HG03175 (cell line): Measurements from ENCODE around the gene SLC6A4.
"Not testable (repeated sequence)": the region's sequence is repeated elsewhere in the genome, so short reads cannot be mapped to it uniquely, and the experiment has no call there.

Experiments
- ATAC-seq: cut with Tn5 transposase; IDR thresholded peaks from one replicate; pipeline ENCODE4 v1.9.1; 2021; ENCODE audit warnings: mild to moderate bottlenecking, moderate library complexity; ENCODE audit not compliant: unreplicated experiment

SLC6A4 gene

DNA sequence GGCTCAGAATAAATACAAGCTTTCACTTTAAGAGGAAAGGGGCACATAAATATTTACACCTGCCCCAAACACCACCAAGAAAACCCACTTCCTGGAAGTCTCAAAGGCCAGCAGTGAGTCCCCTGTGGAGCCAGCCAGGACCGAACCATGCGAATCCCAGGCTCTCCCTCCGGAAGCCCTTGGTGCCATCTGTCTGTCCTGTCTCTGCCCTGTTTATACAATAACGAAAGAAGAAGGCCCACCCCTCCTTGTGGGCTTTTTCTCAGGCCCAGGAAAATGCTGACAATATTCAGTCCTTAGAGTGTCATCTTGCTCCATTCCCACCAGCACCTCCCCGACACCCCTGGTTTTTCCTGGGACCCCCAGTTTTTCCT, 3.6 kb upstream of the SLC6A4 start:
- no peak for ATAC-seq

DNA sequence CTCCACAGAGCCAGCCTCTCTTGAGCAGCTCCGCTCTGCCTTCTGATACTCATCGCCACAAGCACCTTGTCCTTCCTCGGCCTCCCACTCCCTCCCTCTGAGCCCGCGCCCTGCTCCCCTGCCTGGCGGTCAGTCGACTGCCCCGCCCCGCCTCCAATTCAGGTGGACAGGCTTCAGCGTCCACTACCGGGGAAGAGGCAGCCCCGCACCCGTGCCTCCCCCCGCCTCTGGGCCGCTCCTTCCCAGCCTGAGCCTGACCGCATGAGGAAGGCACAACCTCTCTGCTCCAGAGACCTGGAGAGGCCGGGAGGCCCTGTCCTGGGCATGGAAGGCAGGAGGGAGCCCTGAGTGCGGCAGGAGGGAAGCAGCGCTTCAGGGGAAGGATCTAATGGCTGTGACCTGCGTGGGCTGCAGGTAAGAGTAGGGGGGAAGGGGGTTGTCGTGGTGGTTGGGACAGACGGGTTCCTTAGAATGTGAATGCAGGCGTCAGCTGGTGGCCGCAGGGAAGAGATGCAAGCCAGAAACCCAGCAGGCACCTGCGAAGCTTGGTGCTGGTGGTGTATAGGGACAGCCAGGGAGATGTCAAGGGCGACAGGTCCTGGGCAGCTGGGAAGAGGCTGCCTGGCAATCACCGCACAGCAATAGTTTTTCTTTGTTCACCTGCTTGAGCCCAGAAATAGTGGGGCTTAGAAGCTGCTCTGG, 3.0 kb upstream of the SLC6A4 start:
- no peak for ATAC-seq

DNA sequence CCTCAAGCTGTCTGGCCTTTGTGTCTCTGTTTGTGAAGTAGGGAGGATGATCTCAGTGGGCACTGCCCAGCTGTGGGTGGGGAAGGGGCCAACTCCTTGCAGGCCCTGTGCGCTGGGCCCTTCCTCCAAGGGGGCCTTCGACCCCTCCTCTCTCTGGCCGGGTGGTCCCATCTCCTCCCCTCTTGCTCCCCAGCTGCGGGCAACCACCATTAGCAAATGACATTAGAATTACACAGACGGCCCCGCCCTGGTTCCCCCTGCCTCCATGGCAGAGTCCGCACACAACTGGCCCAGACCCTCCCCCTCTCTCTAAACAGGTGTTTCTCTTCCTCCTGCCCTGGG, 2.5 kb upstream of the SLC6A4 start:
- no peak for ATAC-seq

DNA sequence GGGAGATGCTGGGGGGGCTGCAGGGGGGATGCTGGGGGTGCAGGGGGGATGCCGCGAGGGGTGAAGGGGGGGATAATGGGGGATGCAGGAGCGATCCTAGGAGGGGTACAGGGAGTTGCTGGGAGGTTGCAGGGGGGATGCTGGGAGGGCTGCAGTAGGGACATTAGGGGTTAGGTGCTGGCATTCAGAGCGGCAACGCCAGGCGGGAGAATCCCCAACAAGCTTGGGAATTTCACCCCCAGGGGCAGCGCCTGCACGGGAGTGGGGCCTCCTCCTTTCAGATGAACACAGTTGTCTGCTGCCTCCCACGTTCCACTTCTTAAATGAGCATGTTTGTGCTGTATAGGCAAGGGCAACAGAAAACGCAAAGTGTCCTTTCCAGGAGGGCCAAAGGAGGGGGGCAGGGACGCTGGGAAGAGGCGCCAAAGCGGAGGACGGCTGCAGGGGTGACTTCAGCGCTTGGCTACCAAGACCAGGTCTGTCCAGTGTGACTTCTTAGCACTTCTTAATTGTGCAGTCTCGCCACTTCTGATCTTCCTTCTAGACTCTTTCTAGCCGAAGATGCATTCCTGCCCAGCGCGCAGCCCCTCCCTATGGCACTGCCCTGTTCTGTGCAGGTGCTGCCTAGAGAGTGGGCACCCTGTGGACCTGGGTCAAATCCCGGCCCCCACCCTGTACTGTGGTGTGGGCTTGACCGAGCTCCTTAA, 2.0 kb upstream of the SLC6A4 start:
- ATAC-seq: no peak

GRCh38 chr17:30236766-30237165, 1.3 kb upstream of the SLC6A4 start:
- no peak for ATAC-seq

DNA sequence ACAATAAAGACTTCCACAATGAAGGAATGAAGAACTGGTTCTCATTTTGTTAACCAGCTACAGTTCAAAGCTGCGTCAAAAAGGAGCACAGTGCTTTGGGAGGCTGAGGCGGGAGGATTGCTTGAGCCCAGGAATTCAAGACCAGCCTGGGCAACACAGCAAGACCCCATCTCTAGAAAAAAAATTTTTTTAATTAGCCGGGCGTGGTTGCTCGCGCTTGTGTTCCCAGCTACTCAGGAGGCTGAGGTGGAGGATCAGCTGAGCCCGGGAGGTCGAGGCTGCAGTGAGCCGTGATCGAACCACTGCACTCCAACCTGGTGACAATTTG, 764 bp upstream of the SLC6A4 start:
- no peak for ATAC-seq

GRCh38 chr17:30234964-30235363, 533 bp downstream of the SLC6A4 start:
- ATAC-seq: no peak

- ATAC-seq: no peak
These were observed 1.2 kb downstream of the SLC6A4 start for GRCh38 chr17:30234296-30234695.

- ATAC-seq: no peak
These were observed 2.6 kb downstream of the SLC6A4 start for GRCh38 chr17:30232824-30233427.

DNA sequence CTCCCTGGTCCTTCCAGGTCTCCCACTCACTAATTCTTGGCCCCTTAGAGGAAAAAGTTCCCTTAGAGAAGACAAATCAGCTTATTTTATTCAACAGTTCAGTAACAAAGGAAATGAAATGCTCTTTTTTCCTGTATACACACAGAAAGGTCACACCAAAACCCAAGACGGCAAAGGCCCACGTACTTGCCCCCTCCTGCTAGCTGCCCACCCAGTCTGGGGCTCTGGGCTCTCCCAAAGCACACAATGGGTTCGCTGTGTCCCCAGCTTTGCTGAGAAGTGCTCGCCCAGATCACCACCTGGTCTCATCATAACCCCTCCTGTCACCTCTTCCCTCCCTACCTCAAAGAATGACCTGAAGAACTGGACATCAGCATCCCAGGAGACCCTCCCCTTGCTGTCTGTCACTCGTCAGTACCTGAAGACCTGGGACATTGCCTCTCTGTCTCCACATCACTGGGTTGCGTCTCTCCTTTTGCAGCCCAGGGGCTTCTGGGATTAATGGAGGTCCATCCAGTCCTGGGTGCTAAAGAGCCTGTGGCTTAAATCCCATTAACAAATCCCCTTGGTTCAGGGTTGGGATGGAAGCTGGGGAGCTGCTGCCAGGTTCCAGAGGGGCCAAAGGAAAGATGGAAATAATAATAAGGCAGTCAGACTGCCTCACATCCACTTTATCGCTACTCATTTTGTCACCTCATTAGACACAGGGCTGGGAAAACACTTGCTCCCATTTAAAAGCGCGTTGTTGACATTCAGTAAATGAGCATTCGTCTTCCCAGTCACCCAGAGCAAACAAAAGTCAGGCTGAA, 3.3 kb downstream of the SLC6A4 start:
- ATAC-seq: no peak

DNA sequence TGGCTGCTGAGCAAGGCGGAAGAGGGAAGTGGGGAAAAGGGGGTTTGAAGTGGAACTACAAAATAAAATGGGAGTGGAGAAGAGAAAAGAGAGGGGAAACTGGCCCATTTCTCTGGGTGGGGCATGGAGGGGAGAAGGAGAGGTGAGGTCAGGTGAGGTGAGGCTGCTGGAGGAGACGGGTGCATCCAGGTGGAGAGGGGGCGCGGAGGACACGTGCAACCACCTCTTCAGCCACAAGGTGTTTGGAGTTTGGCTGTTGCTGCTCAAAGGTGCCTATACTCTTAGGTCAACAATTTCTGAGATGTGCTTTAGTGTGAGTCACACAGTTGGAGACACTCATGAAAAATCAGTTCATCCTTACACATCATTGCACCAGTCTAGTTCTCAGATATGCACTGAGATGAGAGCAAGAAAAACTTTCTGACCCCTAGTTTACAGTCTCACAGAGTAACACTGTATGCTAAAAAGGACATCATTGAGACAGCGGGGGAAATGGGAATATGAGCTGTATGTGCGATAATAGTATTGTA, 4.8 kb downstream of the SLC6A4 start:
- ATAC-seq: no peak

GRCh38 chr17:30230009-30230408, 5.5 kb downstream of the SLC6A4 start:
- not testable (repeated sequence) for ATAC-seq

- no peak for ATAC-seq
These were observed 6.5 kb downstream of the SLC6A4 start for GRCh38 chr17:30229012-30229411.

DNA sequence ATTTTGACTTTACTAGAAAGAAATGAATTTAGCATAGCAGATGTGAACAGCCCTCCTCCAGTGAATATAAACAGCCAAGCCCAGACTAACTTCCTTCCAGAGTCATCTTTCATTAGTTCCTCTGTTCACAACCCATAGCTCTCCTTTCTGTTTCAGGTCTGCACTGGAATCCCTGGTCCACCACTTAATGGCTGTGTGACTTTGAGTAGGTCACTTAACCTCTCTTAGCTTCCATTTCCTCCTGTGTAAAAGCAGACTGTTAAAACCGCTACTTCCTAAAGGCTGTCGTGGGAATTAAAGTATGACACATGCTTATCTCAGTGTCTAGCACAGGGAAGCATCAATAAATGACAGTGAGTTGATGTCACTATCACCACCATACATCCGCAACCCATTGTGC, 7.5 kb downstream of the SLC6A4 start:
- ATAC-seq: no peak

DNA sequence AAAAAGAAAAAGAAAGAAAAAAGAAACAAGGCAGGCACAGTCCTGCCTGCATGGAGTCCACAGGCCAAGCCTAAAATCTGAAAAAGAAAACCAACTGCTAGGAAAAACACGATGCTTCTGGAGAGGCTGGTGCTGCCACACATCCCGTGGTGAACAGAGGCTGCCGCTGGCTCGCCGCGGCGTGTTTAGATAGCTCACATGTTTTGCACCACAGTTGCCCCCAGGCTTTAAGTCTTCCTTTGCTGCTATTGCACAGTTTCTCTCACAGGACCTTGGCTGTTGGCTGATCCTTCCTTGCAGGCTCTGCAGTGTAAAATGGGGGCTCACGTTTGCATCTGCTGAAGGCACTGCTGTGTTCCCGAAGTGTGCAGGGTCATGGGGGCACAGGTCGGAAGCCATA, 8.6 kb downstream of the SLC6A4 start:
- ATAC-seq: no peak

DNA sequence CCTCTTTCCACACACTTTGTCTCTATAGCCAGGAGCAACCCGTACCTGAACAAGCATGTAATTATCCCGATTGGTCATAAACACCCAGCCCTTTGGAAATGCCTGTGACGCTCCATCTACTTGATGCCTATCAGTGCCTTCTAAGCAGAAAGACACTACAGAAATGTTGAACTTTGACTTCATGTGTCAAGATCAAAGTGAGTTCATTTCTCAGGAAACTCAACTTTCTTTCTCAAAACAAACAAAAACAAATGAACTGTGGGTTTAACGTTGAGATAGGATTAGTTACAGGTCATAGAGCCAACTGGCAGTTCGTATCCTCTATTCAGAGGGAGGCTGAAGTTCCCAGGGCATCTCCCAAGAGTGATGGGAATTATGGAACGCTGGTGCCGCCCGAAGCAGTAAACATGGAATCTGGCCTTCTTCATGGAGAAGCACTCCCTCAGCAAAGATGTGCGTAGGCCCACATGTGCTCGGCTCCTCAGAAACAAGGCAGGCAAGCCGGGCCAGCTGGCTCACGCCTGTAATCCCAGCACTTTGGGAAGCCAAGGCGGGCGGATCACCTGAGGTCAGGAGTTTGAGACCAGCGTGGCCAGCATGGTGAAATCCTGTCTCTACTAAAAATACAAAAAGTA, 9.5 kb downstream of the SLC6A4 start:
- no peak for ATAC-seq

- no peak for ATAC-seq
These were observed 10.4 kb downstream of the SLC6A4 start for GRCh38 chr17:30225112-30225511.

DNA sequence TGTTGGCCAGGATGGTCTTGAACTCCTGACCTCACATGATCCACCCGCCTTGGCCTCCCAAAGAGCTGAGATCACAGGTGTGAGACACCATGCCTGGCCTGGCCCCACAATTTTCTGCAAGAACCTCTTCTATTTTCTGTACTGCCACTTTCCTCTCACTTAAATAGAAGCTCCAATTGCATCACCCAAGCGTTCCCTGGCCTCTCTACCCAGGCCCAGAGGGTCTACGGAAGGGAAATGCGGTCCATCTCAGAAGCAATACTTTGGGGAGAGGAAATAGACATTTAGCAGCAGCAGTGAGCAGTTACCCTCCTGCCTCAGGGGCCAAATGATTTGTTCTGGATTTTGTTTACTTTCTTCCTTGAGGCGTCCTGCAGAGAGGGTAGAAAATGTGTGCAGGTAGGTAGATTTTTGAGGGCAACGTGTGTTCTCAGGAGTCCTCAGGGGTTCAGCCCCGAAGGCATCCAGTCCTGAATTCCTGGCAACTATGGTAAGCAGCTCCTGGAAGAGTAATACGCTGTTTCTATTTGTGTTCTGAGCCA, 11.0 kb downstream of the SLC6A4 start:
- no peak for ATAC-seq

GRCh38 chr17:30222721-30223175, 12.7 kb downstream of the SLC6A4 start:
- ATAC-seq: no peak

GRCh38 chr17:30222251-30222650, 13.2 kb downstream of the SLC6A4 start:
- ATAC-seq: no peak

GRCh38 chr17:30221346-30221745, 14.2 kb downstream of the SLC6A4 start:
- no peak for ATAC-seq
